Activated CD4-positive, CD25-positive, alpha-beta regulatory T cell treated with anti-CD3 and anti-CD28 coated beads, Interleukin-2, amount 50 U/mL, for 16 hours (primary cell): ENCODE data around the gene HAS3.
"Not testable (repeated sequence)": the region's sequence is repeated elsewhere in the genome, so short reads cannot be mapped to it uniquely, and the experiment has no call there.

ENCODE experiments used
- DNase-seq: peaks from one replicate; pipeline ENCODE4 v3.0.0-alpha.2; 2020; ENCODE audit warnings: low read depth, low spot score

HAS3 gene

GRCh38 chr16:69105501-69106361 is at the start of gene HAS3:
HAS3 (plus strand) TSS chr16:69105653; CDS start chr16:69109396, 3,743 bp downstream.
- DNase-seq, result no peak

- no peak for DNase-seq
Measured at GRCh38 chr16:69055980-69056379, 49.5 kb upstream of the HAS3 start.

- DNase-seq, result no peak
Measured at GRCh38 chr16:69056421-69056820, 49.0 kb upstream of the HAS3 start.

GRCh38 chr16:69057400-69058378 is 47.8 kb upstream of the HAS3 start:
- DNase-seq, result no peak

- not testable (repeated sequence) for DNase-seq
Measured at GRCh38 chr16:69063491-69063890, 42.0 kb upstream of the HAS3 start.

- DNase-seq, result no peak
Measured at GRCh38 chr16:69064124-69064763, 41.2 kb upstream of the HAS3 start.

GRCh38 chr16:69064764-69065313 is 40.6 kb upstream of the HAS3 start:
- no peak for DNase-seq

GRCh38 chr16:69069504-69069903 is 35.9 kb upstream of the HAS3 start:
- no peak for DNase-seq

GRCh38 chr16:69071036-69071435 is 34.4 kb upstream of the HAS3 start:
- DNase-seq, result no peak

- DNase-seq, result no peak
Measured at GRCh38 chr16:69072640-69072974, 32.8 kb upstream of the HAS3 start.

- DNase-seq, result no peak
Measured at GRCh38 chr16:69073181-69073702, 32.2 kb upstream of the HAS3 start.

GRCh38 chr16:69077251-69077650 is 28.2 kb upstream of the HAS3 start:
- DNase-seq, result no peak

- no peak for DNase-seq
Measured at GRCh38 chr16:69078073-69078472, 27.4 kb upstream of the HAS3 start.

GRCh38 chr16:69079697-69080096 is 25.8 kb upstream of the HAS3 start:
- DNase-seq, result no peak

GRCh38 chr16:69083306-69083941 is 22.0 kb upstream of the HAS3 start:
- no peak for DNase-seq

- no peak for DNase-seq
Measured at GRCh38 chr16:69084289-69084688, 21.2 kb upstream of the HAS3 start.

- DNase-seq, result no peak
Measured at GRCh38 chr16:69085032-69085695, 20.3 kb upstream of the HAS3 start.

GRCh38 chr16:69087161-69087581 is 18.3 kb upstream of the HAS3 start:
- DNase-seq, result no peak

GRCh38 chr16:69088684-69089083 is 16.8 kb upstream of the HAS3 start:
- no peak for DNase-seq
